Measurements from ENCODE around the gene NUP85.
"Not testable (repeated sequence)": the region's sequence is repeated elsewhere in the genome, so short reads cannot be mapped to it uniquely, and the experiment has no call there.

The NUP85 gene

GRCh38 chr17:75240394-75241142 lies 35.1 kb downstream of the NUP85 start:
- DNase-seq (ENCODE audit: low spot score) = no peak
- no peak for FAIRE-seq

GRCh38 chr17:75241143-75241430 lies 35.6 kb downstream of the NUP85 start:
- DNase-seq (ENCODE audit: low spot score) = no peak

GRCh38 chr17:75241502-75241901 lies 36.0 kb downstream of the NUP85 start:
- no peak for DNase-seq (ENCODE audit: low spot score)
- FAIRE-seq = no peak

More at GRCh38 chr17:75241143-75241430, 35.6 kb downstream of the NUP85 start:
- FAIRE-seq = no peak

GRCh38 chr17:75241996-75242460 lies 36.5 kb downstream of the NUP85 start:
- no peak for DNase-seq (ENCODE audit: low spot score)
- no peak for FAIRE-seq

- DNase-seq (ENCODE audit: low spot score) = no peak
- no peak for FAIRE-seq
Observed at GRCh38 chr17:75242461-75243042, 37.1 kb downstream of the NUP85 start.

GRCh38 chr17:75244133-75244866 lies 38.8 kb downstream of the NUP85 start:
- DNase-seq (ENCODE audit: low spot score) (no peak), FAIRE-seq (no peak)

- FAIRE-seq = no peak
- DNase-seq (ENCODE audit: low spot score) = no peak
Observed at GRCh38 chr17:75245011-75245410, 39.5 kb downstream of the NUP85 start.

GRCh38 chr17:75246404-75246803 lies 40.9 kb downstream of the NUP85 start:
- DNase-seq (ENCODE audit: low spot score) = no peak
- FAIRE-seq = no peak

GRCh38 chr17:75249564-75249963 lies 44.1 kb downstream of the NUP85 start:
- DNase-seq (ENCODE audit: low spot score) = no peak
- no peak for FAIRE-seq

GRCh38 chr17:75250009-75250471 lies 44.6 kb downstream of the NUP85 start:
- no peak for FAIRE-seq
- DNase-seq (ENCODE audit: low spot score) = no peak

- FAIRE-seq (no peak), DNase-seq (ENCODE audit: low spot score) (no peak)
Observed at GRCh38 chr17:75252039-75252816, 46.7 kb downstream of the NUP85 start.

GRCh38 chr17:75255954-75256698 lies 50.6 kb downstream of the NUP85 start:
- FAIRE-seq; DNase-seq (ENCODE audit: low spot score): not testable (repeated sequence)

GRCh38 chr17:75257228-75257627 lies 51.7 kb downstream of the NUP85 start:
- DNase-seq (ENCODE audit: low spot score); FAIRE-seq: not testable (repeated sequence)

- DNase-seq (ENCODE audit: low spot score) (no peak), FAIRE-seq (no peak)
Observed at GRCh38 chr17:75260641-75261335, 55.3 kb downstream of the NUP85 start.

GRCh38 chr17:75261336-75262111 lies 56.0 kb downstream of the NUP85 start, which contains the start of the genes GGA3 and MRPS7:
TSS of gene GGA3 (minus strand) at chr17:75261606. CDS start at chr17:75261587, 19 bp downstream.
TSS of gene MRPS7 (plus strand) at chr17:75261879. CDS start at chr17:75261901, 22 bp downstream.
- DNase-seq (ENCODE audit: low spot score) = peak; percentile 78
- FAIRE-seq = peak; percentile 36

- no peak for FAIRE-seq
Observed at GRCh38 chr17:75262112-75262606, 56.7 kb downstream of the NUP85 start.

GRCh38 chr17:75263055-75263454 lies 57.6 kb downstream of the NUP85 start:
- FAIRE-seq = no peak
- DNase-seq (ENCODE audit: low spot score) = no peak

More at GRCh38 chr17:75262112-75262606, 56.7 kb downstream of the NUP85 start:
- no peak for DNase-seq (ENCODE audit: low spot score)

- DNase-seq (ENCODE audit: low spot score) (no peak), FAIRE-seq (no peak)
Observed at GRCh38 chr17:75265614-75266315, 60.3 kb downstream of the NUP85 start.

Data from RCC 7860 (cell line).